ENCODE results near the gene MAP1A.
A peak's percentile ranks its signal among the peaks of the same experiment; 100 is the strongest.

The MAP1A gene

GRCh38 chr15:43510200-43511011, 7.0 kb upstream of the MAP1A start:
- peak; percentile 88 to 97 (median 91) for DNase-seq (ENCODE audit: low read depth in 4 of 4, low spot score in 1 of 4)

GRCh38 chr15:43511012-43511885, 6.2 kb upstream of the MAP1A start:
- peak in 1 of 4 experiments; percentile 25 for DNase-seq (ENCODE audit: low read depth in 4 of 4, low spot score in 1 of 4)

- DNase-seq (ENCODE audit: low read depth in 4 of 4, low spot score in 1 of 4): no peak
Measured at GRCh38 chr15:43513550-43513949, 3.9 kb upstream of the MAP1A start.

DNA sequence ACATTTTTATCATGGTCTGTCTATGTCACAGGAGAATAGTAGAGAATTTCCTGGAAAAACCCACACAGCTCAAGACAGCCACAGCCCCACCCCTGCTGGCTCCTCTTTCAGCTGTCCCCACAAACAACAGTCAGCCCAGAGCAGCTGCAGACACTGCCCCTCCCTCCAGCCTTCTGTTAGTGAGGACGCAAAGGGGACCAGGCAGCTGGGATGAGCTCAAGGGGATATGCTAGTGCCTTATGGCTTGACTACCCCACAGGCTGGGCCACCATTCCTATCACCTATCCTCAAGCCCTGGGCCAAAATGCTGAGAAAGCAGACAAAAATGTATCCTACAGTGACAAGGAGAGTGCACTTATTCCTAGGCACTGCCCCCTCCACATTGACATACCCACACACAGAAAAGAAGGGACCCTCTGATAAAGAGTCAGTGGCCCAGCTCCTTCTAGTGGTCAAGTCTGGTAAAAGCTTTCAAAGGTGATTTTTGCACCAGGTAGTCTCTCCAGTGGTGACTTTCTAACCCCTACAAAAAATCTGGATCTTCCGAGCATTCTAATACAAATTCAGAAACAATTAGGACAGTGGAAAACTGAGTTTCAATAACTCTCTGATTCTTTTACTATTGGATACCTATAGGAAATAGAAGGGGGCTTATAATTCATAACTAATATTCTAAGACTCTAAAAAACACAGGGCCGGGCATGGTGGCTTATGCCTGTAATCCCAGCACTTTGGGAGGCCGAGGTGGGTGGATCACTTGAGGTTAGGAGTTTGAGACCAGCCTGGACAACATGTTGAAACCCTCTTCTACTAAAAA, 3.0 kb upstream of the MAP1A start:
- DNase-seq (ENCODE audit: low read depth in 4 of 4, low spot score in 1 of 4): no peak

DNA sequence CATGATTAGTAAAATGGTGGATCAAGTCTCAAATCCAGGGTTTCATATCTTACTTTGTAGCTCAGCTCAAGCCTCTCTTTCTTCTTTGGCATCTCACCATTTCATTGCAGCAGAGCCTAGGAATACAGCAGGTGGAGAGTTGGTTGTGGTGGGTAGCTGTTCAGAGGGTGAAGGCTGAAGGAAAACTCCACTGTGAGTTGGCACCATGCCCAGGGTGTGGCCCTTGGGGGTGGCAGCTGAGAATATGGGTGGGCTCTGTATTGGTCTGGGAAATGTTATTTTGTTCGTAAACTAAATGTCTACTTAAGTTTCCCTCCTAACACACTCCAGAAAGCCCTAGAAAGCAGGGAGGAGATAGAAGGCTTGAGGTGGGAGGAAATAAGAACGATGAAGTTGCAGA, 1.7 kb upstream of the MAP1A start:
- no peak for DNase-seq (ENCODE audit: low read depth in 4 of 4, low spot score in 1 of 4)

DNA sequence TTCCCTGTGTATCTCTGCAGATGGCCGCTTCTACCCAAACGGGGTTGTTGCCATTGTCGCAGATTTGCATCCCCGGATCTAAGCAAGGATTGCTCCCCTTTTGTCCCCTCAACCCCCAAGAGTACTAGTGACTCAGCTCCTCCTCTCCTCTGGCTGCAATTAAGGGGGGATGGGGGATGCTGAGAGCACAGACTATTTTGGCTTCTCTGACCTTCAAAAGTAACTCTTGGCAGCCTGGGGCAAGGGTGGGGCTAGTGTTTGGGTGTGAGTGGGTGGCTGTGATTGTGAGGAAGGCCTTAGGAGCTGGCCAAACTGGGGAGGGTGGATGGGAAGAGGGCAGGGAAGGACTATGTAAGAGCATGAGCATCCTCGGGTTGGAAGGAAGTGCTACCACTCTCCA, 1.2 kb upstream of the MAP1A start:
- DNase-seq (ENCODE audit: low read depth in 4 of 4, low spot score in 1 of 4): no peak

DNA sequence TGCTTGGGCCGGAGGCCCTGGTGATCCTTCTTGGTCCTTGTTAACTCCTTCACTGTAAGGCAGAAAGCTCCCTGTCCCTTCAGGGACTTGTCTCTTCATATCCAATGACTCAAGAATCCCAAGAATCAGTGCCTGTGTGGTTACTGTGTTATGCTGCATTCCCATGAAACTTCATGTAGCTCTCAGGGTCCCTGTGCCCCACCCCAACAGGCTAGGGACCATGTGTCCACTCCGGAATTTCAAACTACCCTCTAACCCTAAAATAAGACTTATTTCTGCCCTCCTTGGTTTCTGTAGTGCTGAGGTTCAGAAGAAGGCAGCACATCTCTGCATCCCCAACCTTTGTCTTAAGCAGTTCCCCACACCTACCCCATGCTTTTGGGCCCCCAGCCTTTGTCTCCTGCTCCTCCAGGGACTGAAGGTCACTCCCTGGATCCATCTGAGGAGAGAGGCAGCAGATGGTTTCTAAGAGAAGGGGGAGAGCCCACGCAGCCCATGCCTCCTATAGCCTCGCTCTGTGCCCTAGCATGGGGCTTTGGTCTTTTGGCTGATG, 531 bp upstream of the MAP1A start:
- DNase-seq (ENCODE audit: low read depth in 4 of 4, low spot score in 1 of 4): no peak

DNA sequence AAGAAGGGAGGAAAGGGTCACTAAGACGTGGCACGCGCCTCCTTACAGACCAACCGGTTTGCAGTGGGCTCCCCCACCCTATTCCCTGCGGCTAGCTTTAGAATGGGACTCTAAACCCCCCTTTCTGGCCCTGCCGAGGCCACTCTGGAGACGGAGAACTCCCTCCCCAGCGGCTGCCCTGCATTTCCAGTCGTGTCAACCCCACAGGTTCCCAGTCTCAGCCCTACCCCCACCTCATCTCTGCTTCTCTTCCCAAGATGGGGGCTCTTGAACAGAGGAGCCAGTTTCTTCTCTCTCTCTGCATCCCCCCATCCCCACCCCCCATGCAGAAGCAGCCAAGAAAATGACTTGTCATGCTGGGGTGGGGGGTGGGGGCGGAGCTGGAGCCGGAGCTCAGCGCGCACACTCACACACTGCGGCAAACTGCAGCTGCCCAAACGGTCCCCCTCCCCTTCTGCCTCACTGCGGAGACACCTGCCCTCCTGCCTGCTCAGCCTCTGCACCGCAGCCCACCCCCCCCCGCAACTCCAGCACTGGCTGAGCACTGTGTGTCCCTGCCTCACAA, 871 bp downstream of the MAP1A start:
- no peak for DNase-seq (ENCODE audit: low read depth in 4 of 4, low spot score in 1 of 4)

- DNase-seq (ENCODE audit: low read depth in 4 of 4, low spot score in 1 of 4): no peak
Measured at GRCh38 chr15:43519196-43519595, 1.8 kb downstream of the MAP1A start.

DNA sequence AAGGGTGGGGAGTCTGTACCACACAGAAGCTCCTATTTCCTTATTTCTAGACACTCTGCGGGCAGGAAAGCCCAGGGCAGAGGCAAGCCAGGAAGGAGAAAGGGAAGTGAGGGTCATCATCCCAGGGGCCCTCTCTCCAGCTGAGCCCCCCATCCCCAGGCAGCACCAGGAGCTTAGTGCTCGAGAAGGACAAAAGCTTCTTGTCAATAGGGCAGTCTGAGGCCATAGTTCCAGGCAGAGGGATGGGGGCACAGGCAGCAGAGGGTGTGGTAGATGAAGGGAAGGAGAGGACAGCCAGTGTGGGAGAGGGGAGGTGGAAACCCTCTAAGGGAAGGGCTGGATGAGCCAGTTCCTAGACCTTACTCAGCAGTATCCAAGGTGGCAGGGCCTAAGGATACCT, 2.7 kb downstream of the MAP1A start:
- no peak for DNase-seq (ENCODE audit: low read depth in 4 of 4, low spot score in 1 of 4)

GRCh38 chr15:43521419-43521818, 4.0 kb downstream of the MAP1A start:
- no peak for DNase-seq (ENCODE audit: low read depth in 4 of 4, low spot score in 1 of 4)

DNA sequence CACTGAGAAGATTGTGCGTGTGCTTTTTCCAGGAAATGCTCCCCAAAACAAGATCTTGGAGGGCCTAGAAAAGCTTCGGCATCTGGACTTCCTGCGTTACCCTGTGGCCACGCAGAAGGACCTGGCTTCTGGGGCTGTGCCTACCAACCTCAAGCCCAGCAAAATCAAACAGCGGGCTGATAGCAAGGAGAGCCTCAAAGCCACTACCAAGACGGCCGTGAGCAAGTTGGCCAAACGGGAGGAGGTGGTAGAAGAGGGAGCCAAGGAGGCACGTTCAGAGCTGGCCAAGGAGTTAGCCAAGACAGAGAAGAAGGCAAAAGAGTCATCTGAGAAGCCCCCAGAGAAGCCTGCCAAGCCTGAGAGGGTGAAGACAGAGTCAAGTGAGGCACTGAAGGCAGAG, 4.8 kb downstream of the MAP1A start:
- no peak for DNase-seq (ENCODE audit: low read depth in 4 of 4, low spot score in 1 of 4)

- no peak for DNase-seq (ENCODE audit: low read depth in 4 of 4, low spot score in 1 of 4)
Measured at GRCh38 chr15:43523646-43524045, 6.2 kb downstream of the MAP1A start.

DNA sequence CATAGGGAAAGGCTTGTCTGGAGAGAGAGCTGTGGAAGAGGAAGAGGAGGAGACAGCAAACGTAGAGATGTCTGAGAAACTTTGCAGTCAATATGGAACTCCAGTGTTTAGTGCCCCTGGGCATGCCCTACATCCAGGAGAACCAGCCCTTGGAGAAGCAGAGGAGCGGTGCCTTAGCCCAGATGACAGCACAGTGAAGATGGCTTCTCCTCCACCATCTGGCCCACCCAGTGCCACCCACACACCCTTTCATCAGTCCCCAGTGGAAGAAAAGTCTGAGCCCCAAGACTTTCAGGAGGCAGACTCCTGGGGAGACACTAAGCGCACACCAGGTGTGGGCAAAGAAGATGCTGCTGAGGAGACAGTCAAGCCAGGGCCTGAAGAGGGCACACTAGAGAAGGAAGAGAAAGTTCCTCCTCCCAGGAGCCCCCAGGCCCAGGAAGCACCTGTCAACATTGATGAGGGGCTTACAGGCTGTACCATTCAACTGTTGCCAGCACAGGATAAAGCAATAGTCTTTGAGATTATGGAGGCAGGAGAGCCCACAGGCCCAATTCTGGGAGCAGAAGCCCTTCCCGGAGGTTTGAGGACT, 6.9 kb downstream of the MAP1A start:
- no peak for DNase-seq (ENCODE audit: low read depth in 4 of 4, low spot score in 1 of 4)

GRCh38 chr15:43525131-43525530, 7.7 kb downstream of the MAP1A start:
- DNase-seq (ENCODE audit: low read depth in 4 of 4, low spot score in 1 of 4): no peak

GRCh38 chr15:43526261-43526930, 9.0 kb downstream of the MAP1A start:
- DNase-seq (ENCODE audit: low read depth in 4 of 4, low spot score in 1 of 4): no peak

DNA sequence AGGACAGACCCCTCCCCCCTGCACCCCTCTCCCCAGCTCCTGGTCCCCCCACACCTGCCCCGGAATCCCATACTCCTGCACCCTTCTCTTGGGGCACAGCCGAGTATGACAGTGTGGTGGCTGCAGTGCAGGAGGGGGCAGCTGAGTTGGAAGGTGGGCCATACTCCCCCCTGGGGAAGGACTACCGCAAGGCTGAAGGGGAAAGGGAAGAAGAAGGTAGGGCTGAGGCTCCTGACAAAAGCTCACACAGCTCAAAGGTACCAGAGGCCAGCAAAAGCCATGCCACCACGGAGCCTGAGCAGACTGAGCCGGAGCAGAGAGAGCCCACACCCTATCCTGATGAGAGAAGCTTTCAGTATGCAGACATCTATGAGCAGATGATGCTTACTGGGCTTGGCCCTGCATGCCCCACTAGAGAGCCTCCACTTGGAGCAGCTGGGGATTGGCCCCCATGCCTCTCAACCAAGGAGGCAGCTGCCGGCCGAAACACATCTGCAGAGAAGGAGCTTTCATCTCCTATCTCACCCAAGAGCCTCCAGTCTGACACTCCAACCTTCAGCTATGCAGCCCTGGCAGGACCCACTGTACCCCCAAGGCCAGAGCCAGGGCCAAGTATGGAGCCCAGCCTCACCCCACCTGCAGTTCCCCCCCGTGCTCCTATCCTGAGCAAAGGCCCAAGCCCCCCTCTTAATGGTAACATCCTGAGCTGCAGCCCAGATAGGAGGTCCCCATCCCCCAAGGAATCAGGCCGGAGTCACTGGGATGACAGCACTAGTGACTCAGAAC, 9.8 kb downstream of the MAP1A start:
- no peak for DNase-seq (ENCODE audit: low read depth in 4 of 4, low spot score in 1 of 4)

GRCh38 chr15:43527802-43528541, 10.6 kb downstream of the MAP1A start:
- DNase-seq (ENCODE audit: low read depth in 4 of 4, low spot score in 1 of 4): no peak

Measured in stimulated activated CD4-positive, alpha-beta T cell treated with anti-CD3 and anti-CD28 coated beads, Interleukin-1b, Interleukin-23, amount 100 ng/mL, for 24 hours (primary cell).